CD4-positive, alpha-beta memory T cell (primary cell): Measurements from ENCODE around the gene ZKSCAN1. TPM values are rescaled to one million over a fixed set of nuclear protein-coding genes. Genes with fewer than 3 reads are reported as not detected.
"Not testable (repeated sequence)": the region's sequence is repeated elsewhere in the genome, so short reads cannot be mapped to it uniquely, and the experiment has no call there.

Experiments used
- CTCF ChIA-PET: fragments of 350-600 bp; sonication (Branson Sonifier 250); formaldehyde crosslinking; loops from one replicate; lab custom pipeline; 2021; ENCODE audit warnings: inconsistent platforms; ENCODE audit not compliant: partially characterized antibody; lab: Charles Lee
- POLR2A ChIA-PET: fragments of 350-600 bp; sonication (Branson Sonifier 250); formaldehyde crosslinking; loops from one replicate; lab custom pipeline; 2021; ENCODE audit not compliant: partially characterized antibody; lab: Charles Lee
- DNase-seq, 5 donors: peaks; one replicate each; pipeline versions ENCODE4 v3.0.0 to v3.0.0-alpha.2; 2020 to 2022; ENCODE audit warnings: mixed read lengths in 1 of 5
- H3K27ac ChIP-seq: one replicate; pipeline ENCODE4 v1.7.0; 2013; ENCODE audit warnings: low read depth, low read length
- H3K27me3 ChIP-seq: 2 replicates; pipeline ENCODE4 v1.7.0; 2013; ENCODE audit warnings: mild to moderate bottlenecking, low read length, moderate library complexity; ENCODE audit not compliant: insufficient read depth
- H3K36me3 ChIP-seq: 2 replicates; pipeline ENCODE4 v1.7.0; 2013; ENCODE audit warnings: mild to moderate bottlenecking, low read length, moderate library complexity; ENCODE audit not compliant: insufficient read depth
- H3K4me1 ChIP-seq: 2 replicates; pipeline ENCODE4 v1.7.0; 2013; ENCODE audit warnings: mild to moderate bottlenecking, low read length, moderate library complexity; ENCODE audit not compliant: insufficient read depth
- H3K4me3 ChIP-seq, 2 donors: one replicate each; pipeline ENCODE4 v1.7.0; 2013; ENCODE audit warnings: low read length in 2 of 2, mild to moderate bottlenecking in 1 of 2
- H3K9me3 ChIP-seq, 2 donors: one replicate each; pipeline ENCODE4 v1.7.0; 2013; ENCODE audit warnings: low read length in 2 of 2, control low read depth in 1 of 2; ENCODE audit not compliant: control insufficient read depth in 1 of 2
- H3K27ac Mint-ChIP-seq, 7 donors: one replicate each; pipeline ENCODE4 v1.8.0; 2020 to 2021; ENCODE audit warnings: mixed read lengths in 7 of 7, mild to moderate bottlenecking in 6 of 7, inconsistent platforms in 3 of 7, moderate library complexity in 3 of 7
- H3K27me3 Mint-ChIP-seq, 2 donors: one replicate each; pipeline ENCODE4 v1.8.0; 2020 to 2021; ENCODE audit warnings: mixed read lengths in 2 of 2
- H3K36me3 Mint-ChIP-seq, 2 donors: one replicate each; pipeline ENCODE4 v1.8.0; 2020 to 2021; ENCODE audit warnings: mixed read lengths in 2 of 2, inconsistent platforms in 1 of 2, mild to moderate bottlenecking in 1 of 2
- H3K4me1 Mint-ChIP-seq, 4 donors: one replicate each; pipeline ENCODE4 v1.8.0; 2020 to 2021; ENCODE audit warnings: mixed read lengths in 4 of 4, mild to moderate bottlenecking in 1 of 4
- H3K4me3 Mint-ChIP-seq, 8 donors: one replicate each; pipeline ENCODE4 v1.8.0; 2020 to 2021; ENCODE audit warnings: mixed read lengths in 8 of 8, mild to moderate bottlenecking in 7 of 8, moderate library complexity in 6 of 8, inconsistent platforms in 3 of 8
- H3K9me3 Mint-ChIP-seq, 8 donors: one replicate each; pipeline ENCODE4 v1.8.0; 2020 to 2021; ENCODE audit warnings: mixed read lengths in 8 of 8, mild to moderate bottlenecking in 5 of 8, inconsistent platforms in 3 of 8, moderate library complexity in 1 of 8
- intact Hi-C: fragments of 100-400 bp; cut with micrococcal nuclease; formaldehyde crosslinking; loops from one replicate; pipeline ENCODE4 v1.15.1; 2023
- polyA plus RNA-seq, 2 donors: library from polyadenylated mRNA; unstranded; fragments of 300-500 nt; fragmentation: Illumina TruSeq; gene quantifications; one replicate each; pipeline ENCODE4 v1.2.3, GENCODE V29; 2021
- total RNA-seq, 2 experiments: library from RNA; stranded (reverse); gene quantifications; one replicate each; pipeline ENCODE4 v1.2.3, GENCODE V29; 2021

The ZKSCAN1 gene
- total and polyA plus RNA-seq, 4 experiments from 2014 or later, result 25.0 to 101 (median 70.9) TPM

GRCh38 chr7:99987846-99988245 lies 27.6 kb upstream of the ZKSCAN1 start:
- Mint-ChIP-seq H3K36me3 (no peaks in the 10 kb centered on the region), H3K4me1 (peaks cover 0 to 6% (median 4%) of the 10 kb centered on the region in 4 donors), H3K27ac (peak overlapping the region in 2 of 7 donors; percentile 37 to 66), H3K9me3 (no peaks in the 10 kb centered on the region), H3K27me3 (peaks cover 5 to 9% of the 10 kb centered on the region in 2 donors), H3K4me3 (no peak overlapping the region)
- Histone ChIP-seq H3K36me3 (no peaks in the 10 kb centered on the region), H3K4me3 (no peak overlapping the region), H3K4me1 (no peaks in the 10 kb centered on the region), H3K9me3 (no peaks in the 10 kb centered on the region), H3K27me3 (no peaks in the 10 kb centered on the region), H3K27ac (no peak overlapping the region)
- no peak for DNase-seq
- POLR2A ChIA-PET, result no interaction called here
- intact Hi-C loops, result no loop called here
- CTCF ChIA-PET, result interaction anchor here (0.6 to 12.8 kb wide), 5 partner anchors 9 to 258 kb away, joined by 3 to 268 read pairs (median 9); partner anchors contain the start of gene TRIM4

DNA sequence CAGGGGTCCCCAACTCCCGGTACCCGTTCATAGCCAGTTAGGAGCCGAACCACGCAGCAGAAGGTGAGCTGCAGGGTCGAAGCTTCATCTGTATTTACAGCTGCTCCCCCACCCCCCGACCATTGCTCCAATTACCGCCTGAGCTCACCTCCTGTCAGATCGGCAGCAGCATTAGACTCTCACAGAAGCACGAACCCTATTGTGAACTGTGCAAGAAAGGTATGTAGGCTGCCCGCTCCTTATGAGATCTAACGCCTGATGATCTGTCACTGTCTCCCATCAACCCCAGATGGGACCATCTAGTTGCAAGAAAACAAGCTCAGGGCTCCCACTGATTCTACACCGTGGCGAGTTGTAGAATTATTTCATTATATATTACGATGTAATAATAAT lies 24.9 kb upstream of the ZKSCAN1 start:
- H3K9me3 ChIP-seq, result no peaks in the 10 kb centered on the region
- DNase-seq, result peak in 1 of 5 donors; percentile 2
- no peak overlapping the region for H3K4me3 ChIP-seq
- no peak overlapping the region for H3K27ac Mint-ChIP-seq
- peaks cover 0 to 6% (median 4%) of the 10 kb centered on the region in 4 donors for H3K4me1 Mint-ChIP-seq
- ChIA-PET POLR2A (interaction anchor here (1.1 kb wide), 1 partner anchor 71 kb away, joined by 4 read pairs; the partner anchor contains the start of gene TRIM4), CTCF (interaction anchor here (0.8 to 12.8 kb wide), 22 partner anchors 11 to 464 kb away, joined by 3 to 268 read pairs (median 3); partner anchors contain the start of genes GJC3, MBLAC1 and TRIM4)
- peaks cover 2 to 5% of the 10 kb centered on the region in 2 donors for H3K27me3 Mint-ChIP-seq
- no peaks in the 10 kb centered on the region for H3K36me3 ChIP-seq
- H3K9me3 Mint-ChIP-seq, result no peaks in the 10 kb centered on the region
- no peak overlapping the region for H3K4me3 Mint-ChIP-seq
- H3K27me3 ChIP-seq, result no peaks in the 10 kb centered on the region
- intact Hi-C loops, result no loop called here
- H3K36me3 Mint-ChIP-seq, result no peaks in the 10 kb centered on the region
- H3K4me1 ChIP-seq, result peaks cover 3% of the 10 kb centered on the region
- H3K27ac ChIP-seq, result no peak overlapping the region

- H3K4me1 Mint-ChIP-seq, H3K27ac ChIP-seq, H3K36me3 Mint-ChIP-seq, H3K4me1 ChIP-seq, H3K4me3 ChIP-seq, POLR2A ChIA-PET, DNase-seq, H3K27me3 Mint-ChIP-seq, H3K9me3 Mint-ChIP-seq, H3K36me3 ChIP-seq, H3K4me3 Mint-ChIP-seq, H3K27ac Mint-ChIP-seq, H3K9me3 ChIP-seq, H3K27me3 ChIP-seq: not testable (repeated sequence)
- intact Hi-C loops, result loop anchor here (1.0 kb wide), 1 partner anchor 78 kb away; no protein-coding TSS in a partner anchor
- CTCF ChIA-PET, result interaction anchor here (0.7 to 12.8 kb wide), 16 partner anchors 12 to 465 kb away, joined by 3 to 268 read pairs (median 4); partner anchors contain the start of genes MBLAC1 and TRIM4
These were observed 23.9 kb upstream of the ZKSCAN1 start for GRCh38 chr7:99991543-99991942.

DNA sequence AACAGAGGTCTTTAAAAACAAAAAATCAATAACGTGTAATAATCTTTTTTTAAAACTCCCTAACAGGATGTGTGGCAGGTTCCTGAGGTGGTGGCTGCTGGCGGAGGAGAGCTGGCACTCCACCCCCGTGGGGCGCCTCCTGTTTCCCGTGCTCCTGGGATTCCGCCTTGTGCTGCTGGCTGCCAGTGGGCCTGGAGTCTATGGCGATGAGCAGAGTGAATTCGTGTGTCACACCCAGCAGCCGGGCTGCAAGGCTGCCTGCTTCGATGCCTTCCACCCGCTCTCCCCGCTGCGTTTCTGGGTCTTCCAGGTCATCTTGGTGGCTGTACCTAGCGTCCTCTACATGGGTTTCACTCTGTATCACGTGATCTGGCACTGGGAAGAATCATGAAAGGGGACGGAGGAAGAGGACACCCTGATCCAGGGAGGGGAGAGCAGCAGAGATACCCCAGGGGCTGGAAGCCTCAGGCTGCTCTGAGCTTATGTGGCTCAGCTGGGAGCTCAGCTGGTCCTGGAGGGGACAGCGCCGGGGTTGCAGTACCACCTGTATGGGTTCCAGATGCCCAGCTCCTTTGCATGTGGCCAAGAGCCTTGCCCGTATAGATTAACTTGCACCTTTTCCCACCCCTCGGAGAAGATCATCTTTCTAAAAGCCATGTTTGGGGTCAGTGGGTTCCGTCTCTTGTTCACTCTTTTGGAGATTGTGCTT lies 22.9 kb upstream of the ZKSCAN1 start:
- Mint-ChIP-seq H3K27ac (no peak overlapping the region), H3K9me3 (no peaks in the 10 kb centered on the region), H3K4me1 (peaks cover 6 to 11% (median 9%) of the 10 kb centered on the region in 4 donors), H3K36me3 (no peaks in the 10 kb centered on the region), H3K4me3 (no peak overlapping the region), H3K27me3 (peaks cover 2 to 5% of the 10 kb centered on the region in 2 donors)
- Histone ChIP-seq H3K36me3 (no peaks in the 10 kb centered on the region), H3K27me3 (no peaks in the 10 kb centered on the region), H3K27ac (no peak overlapping the region), H3K4me3 (no peak overlapping the region), H3K9me3 (no peaks in the 10 kb centered on the region), H3K4me1 (peaks cover 11% of the 10 kb centered on the region)
- DNase-seq, result no peak
- CTCF ChIA-PET, result interaction anchor here (1.3 to 12.8 kb wide), 8 partner anchors 13 to 138 kb away, joined by 3 to 268 read pairs (median 8); partner anchors contain the start of genes GJC3 and TRIM4
- POLR2A ChIA-PET, result no interaction called here
- intact Hi-C loops, result no loop called here

DNA sequence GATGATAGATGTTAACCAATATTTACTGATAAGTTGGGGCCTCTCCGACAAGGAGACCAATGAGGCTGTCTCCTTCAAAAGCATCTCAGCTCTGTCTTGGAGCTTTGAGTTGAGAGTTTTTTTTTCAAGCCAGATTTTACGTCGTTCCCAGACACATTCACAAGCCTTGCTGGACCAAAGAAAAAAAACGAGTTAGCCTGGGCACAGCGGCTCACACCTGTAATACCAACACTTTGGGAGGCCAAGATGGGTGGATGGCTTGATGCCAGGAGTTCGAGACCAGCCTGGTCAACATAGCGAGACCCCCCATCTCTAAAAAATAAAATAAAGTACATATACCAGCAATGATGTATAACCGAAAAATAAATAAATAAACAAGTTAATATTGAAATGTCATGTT lies 20.6 kb upstream of the ZKSCAN1 start:
- ChIA-PET CTCF (interaction anchor here (1.0 to 12.8 kb wide), 3 partner anchors 20 to 136 kb away, joined by 4 to 268 read pairs (median 56); partner anchors contain the start of genes TRIM4 and ZKSCAN1), POLR2A (no interaction called here)
- no peak for DNase-seq
- no peak overlapping the region for H3K4me3 Mint-ChIP-seq
- Histone ChIP-seq H3K9me3 (no peaks in the 10 kb centered on the region), H3K36me3 (no peaks in the 10 kb centered on the region), H3K4me3 (no peak overlapping the region), H3K27ac (no peak overlapping the region), H3K4me1 (peaks cover 18% of the 10 kb centered on the region), H3K27me3 (no peaks in the 10 kb centered on the region)
- H3K9me3 Mint-ChIP-seq, result no peaks in the 10 kb centered on the region
- peaks cover 13 to 19% (median 15%) of the 10 kb centered on the region in 4 donors for H3K4me1 Mint-ChIP-seq
- intact Hi-C loops, result no loop called here
- peak overlapping the region in 1 of 7 donors; percentile 32 for H3K27ac Mint-ChIP-seq
- H3K27me3 Mint-ChIP-seq, result peaks cover 2% of the 10 kb centered on the region in 2 donors
- H3K36me3 Mint-ChIP-seq, result no peaks in the 10 kb centered on the region

DNA sequence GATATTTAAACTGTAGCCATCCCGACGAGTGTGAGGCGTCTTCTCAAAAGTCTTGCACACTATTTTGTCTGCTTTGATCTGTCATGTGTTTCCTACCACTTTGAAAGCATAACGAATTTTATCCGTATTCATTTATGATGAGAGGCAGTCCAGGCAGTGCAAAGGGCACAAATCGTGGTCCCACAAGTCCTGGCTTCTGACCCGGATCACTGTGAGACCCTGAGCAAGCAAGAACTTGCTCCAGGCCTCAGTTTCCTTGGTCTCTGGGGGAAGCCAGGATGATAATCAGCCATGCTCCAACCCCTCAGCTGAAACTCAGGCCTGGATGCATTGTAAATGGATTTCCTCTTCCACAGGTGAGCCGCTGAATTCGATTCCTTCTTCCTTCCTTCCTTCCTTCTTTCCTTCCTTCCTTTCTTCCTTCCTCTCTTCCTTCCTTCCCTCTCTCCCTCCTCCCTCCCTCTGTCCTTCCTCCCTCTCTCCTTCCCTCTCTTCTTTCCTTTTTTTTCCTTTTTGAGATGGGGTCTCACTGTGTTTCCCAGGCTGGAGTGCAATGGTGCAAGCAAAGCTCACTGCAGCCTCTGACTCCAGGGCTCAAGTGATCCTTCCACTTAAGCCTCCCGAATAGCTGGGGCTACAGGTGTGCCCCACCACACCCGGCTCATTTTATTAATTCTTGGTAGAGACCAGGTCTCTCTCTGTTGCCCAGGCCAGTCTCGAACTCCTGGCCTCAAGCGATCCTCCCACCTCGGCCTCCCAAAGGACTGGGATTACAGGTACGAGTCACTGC lies 18.4 kb upstream of the ZKSCAN1 start:
- Histone ChIP-seq H3K9me3 (no peaks in the 10 kb centered on the region), H3K27me3 (no peaks in the 10 kb centered on the region), H3K27ac (peak overlapping the region; percentile 3), H3K36me3 (no peaks in the 10 kb centered on the region), H3K4me3 (peak overlapping the region in 1 of 2 donors; percentile 43), H3K4me1 (peaks cover 18% of the 10 kb centered on the region)
- peak overlapping the region; percentile 58 to 80 (median 75) for H3K4me3 Mint-ChIP-seq
- no peaks in the 10 kb centered on the region for H3K36me3 Mint-ChIP-seq
- ChIA-PET POLR2A (interaction anchor here (0.6 to 3.7 kb wide), 9 partner anchors 19 to 130 kb away, joined by 3 to 38 read pairs (median 6); partner anchors contain the start of genes AP4M1, MBLAC1, TRIM4 and ZKSCAN1), CTCF (interaction anchor here (0.7 to 12.8 kb wide), 9 partner anchors 11 to 664 kb away, joined by 3 to 268 read pairs (median 3); partner anchors contain the start of genes GJC3 and TRIM4)
- H3K9me3 Mint-ChIP-seq, result no peaks in the 10 kb centered on the region
- H3K4me1 Mint-ChIP-seq, result peaks cover 8 to 15% (median 12%) of the 10 kb centered on the region in 4 donors
- intact Hi-C loops, result loop anchor here (1.0 kb wide), 3 partner anchors 18 to 84 kb away; partner anchors contain the start of genes ZKSCAN1, ZNF3 and ZSCAN21
- H3K27me3 Mint-ChIP-seq, result no peaks in the 10 kb centered on the region
- H3K27ac Mint-ChIP-seq, result peak overlapping the region; percentile 69 to 95 (median 90)
- no peak for DNase-seq
